Panc1 (cell line): Measurements from ENCODE around the gene EMB. TPM values are rescaled to one million over a fixed set of nuclear protein-coding genes. Genes with fewer than 3 reads are reported as not detected.
"Not testable (repeated sequence)": the region's sequence is repeated elsewhere in the genome, so short reads cannot be mapped to it uniquely, and the experiment has no call there.

Source experiments
- ATAC-seq: fragments of 200-7000 bp; cut with Tn5 transposase; 2 replicates; pipeline ENCODE4 v1.9.1; 2020; ENCODE audit warnings: mild to moderate bottlenecking, moderate library complexity
- BruUV-seq: library from RNA; stranded (reverse); fragments of 400-500 nt; replicated peaks from 2 replicates; lab custom pipeline; 2021; lab: Mats Ljungman, UMichigan
- CTCF ChIA-PET: fragments of 300-600 bp; sonication (Branson Sonifier 250); formaldehyde crosslinking; loops from one replicate; lab custom pipeline; 2022; ENCODE audit warnings: antibody characterized with exemption; lab: Charles Lee
- POLR2A ChIA-PET: fragments of 300-600 bp; sonication (Branson Sonifier 250); formaldehyde crosslinking; loops from one replicate; lab custom pipeline; 2022; ENCODE audit warnings: antibody characterized with exemption; lab: Charles Lee
- DNase-seq: peaks from one replicate; pipeline ENCODE4 v3.0.0-alpha.2; 2010; ENCODE audit warnings: low read depth, low spot score
- H3K27ac ChIP-seq: 2 replicates; pipeline ENCODE4 v1.5.1; 2011; ENCODE audit warnings: mild to moderate bottlenecking, low read length, inconsistent platforms
- H3K27me3 ChIP-seq: fragments of 200-500 bp; sonication (Bioruptor generic); 2 replicates; pipeline ENCODE4 v1.6.0; 2014; ENCODE audit warnings: low read length, inconsistent platforms; ENCODE audit not compliant: control insufficient read depth, insufficient read depth
- H3K36me3 ChIP-seq: fragments of 200-500 bp; sonication (Bioruptor generic); 2 replicates; pipeline ENCODE4 v1.5.1; 2014; ENCODE audit warnings: inconsistent platforms, mild to moderate bottlenecking, low read length, moderate library complexity; ENCODE audit not compliant: control insufficient read depth, insufficient read depth
- H3K4me1 ChIP-seq: 2 replicates; pipeline ENCODE4 v1.5.1; 2011; ENCODE audit warnings: inconsistent platforms, mild to moderate bottlenecking, low read length, moderate library complexity; ENCODE audit not compliant: control insufficient read depth, insufficient read depth
- H3K4me3 ChIP-seq, 2 experiments: 2 replicates each; pipeline ENCODE4 v1.5.1; 2011 to 2012; ENCODE audit warnings: low read depth in 2 of 2, low read length in 2 of 2, mild to moderate bottlenecking in 2 of 2, inconsistent platforms in 1 of 2, moderate library complexity in 1 of 2
- H3K9me3 ChIP-seq: fragments of 200-500 bp; sonication (Bioruptor generic); 2 replicates; pipeline ENCODE4 v1.5.1; 2014; ENCODE audit warnings: low read depth, mild to moderate bottlenecking, inconsistent platforms, low read length, moderate library complexity; ENCODE audit not compliant: control insufficient read depth, insufficient read depth
- CTCF ChIP-seq: fragments of 450-650 bp; IDR thresholded peaks from 2 replicates; pipeline ENCODE4 v1.5.1; 2017; ENCODE audit warnings: mild to moderate bottlenecking
- POLR2AphosphoS5 ChIP-seq: IDR thresholded peaks from 2 replicates; pipeline ENCODE4 v1.6.1; 2012; ENCODE audit warnings: mild to moderate bottlenecking, low read depth, low read length, moderate library complexity
- SIN3A ChIP-seq: IDR thresholded peaks from 2 replicates; pipeline ENCODE4 v1.6.1; 2012; ENCODE audit warnings: low read depth, mild to moderate bottlenecking, low read length, moderate library complexity, borderline replicate concordance; ENCODE audit not compliant: insufficient read depth
- TCF7L2 ChIP-seq: IDR thresholded peaks from 2 replicates; pipeline ENCODE4 v1.6.1; 2011; ENCODE audit warnings: mild to moderate bottlenecking, low read depth, low read length, inconsistent platforms
- in situ Hi-C: cut with HindIII; loops from 2 replicates; pipeline ENCODE4 v1.10.0; 2016; ENCODE audit warnings: low sequenced_read_pairs, low pct_unique_long_range_greater_than_20kb
- intact Hi-C: fragments of 100-400 bp; cut with micrococcal nuclease; formaldehyde crosslinking; loops from one replicate; pipeline ENCODE4 v1.10.0; 2022; ENCODE audit not compliant: unreplicated experiment
- total RNA-seq: library from RNA; stranded (reverse); gene quantifications from one replicate; pipeline ENCODE4 v1.2.1, GENCODE V29; 2021; ENCODE audit not compliant: unreplicated experiment
- TF ChIP-seq, protein P1 (sequence below), 2 experiments: IDR thresholded peaks; 2 replicates each; pipeline ENCODE4 v1.6.1; 2011 to 2012; ENCODE audit warnings: low read depth in 2 of 2, control low read depth in 1 of 2, low read length in 1 of 2, mild to moderate bottlenecking in 1 of 2, moderate library complexity in 1 of 2; ENCODE audit not compliant: insufficient read depth in 1 of 2

Gene EMB
- total RNA-seq, 1 experiment from 2014 or later: 65.9 TPM

- H3K27ac ChIP-seq: no peak overlapping the region
- H3K4me3 ChIP-seq: no peak overlapping the region
- POLR2A ChIA-PET: no interaction called here
- intact Hi-C loops (no loop called here), in situ Hi-C loops (no loop called here)
- H3K4me1 ChIP-seq: no peaks in the 10 kb centered on the region
- CTCF ChIA-PET: no interaction called here
- BruUV-seq: no TSS peak
- no peaks in the 10 kb centered on the region for H3K9me3 ChIP-seq
- DNase-seq (no peak), ATAC-seq (no peak; the same call in 1 of the 2 replicates)
- TF ChIP-seq, protein P1, sequence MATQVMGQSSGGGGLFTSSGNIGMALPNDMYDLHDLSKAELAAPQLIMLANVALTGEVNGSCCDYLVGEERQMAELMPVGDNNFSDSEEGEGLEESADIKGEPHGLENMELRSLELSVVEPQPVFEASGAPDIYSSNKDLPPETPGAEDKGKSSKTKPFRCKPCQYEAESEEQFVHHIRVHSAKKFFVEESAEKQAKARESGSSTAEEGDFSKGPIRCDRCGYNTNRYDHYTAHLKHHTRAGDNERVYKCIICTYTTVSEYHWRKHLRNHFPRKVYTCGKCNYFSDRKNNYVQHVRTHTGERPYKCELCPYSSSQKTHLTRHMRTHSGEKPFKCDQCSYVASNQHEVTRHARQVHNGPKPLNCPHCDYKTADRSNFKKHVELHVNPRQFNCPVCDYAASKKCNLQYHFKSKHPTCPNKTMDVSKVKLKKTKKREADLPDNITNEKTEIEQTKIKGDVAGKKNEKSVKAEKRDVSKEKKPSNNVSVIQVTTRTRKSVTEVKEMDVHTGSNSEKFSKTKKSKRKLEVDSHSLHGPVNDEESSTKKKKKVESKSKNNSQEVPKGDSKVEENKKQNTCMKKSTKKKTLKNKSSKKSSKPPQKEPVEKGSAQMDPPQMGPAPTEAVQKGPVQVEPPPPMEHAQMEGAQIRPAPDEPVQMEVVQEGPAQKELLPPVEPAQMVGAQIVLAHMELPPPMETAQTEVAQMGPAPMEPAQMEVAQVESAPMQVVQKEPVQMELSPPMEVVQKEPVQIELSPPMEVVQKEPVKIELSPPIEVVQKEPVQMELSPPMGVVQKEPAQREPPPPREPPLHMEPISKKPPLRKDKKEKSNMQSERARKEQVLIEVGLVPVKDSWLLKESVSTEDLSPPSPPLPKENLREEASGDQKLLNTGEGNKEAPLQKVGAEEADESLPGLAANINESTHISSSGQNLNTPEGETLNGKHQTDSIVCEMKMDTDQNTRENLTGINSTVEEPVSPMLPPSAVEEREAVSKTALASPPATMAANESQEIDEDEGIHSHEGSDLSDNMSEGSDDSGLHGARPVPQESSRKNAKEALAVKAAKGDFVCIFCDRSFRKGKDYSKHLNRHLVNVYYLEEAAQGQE (IDR thresholded peaks at IDR 0.05; ENCODE audit: insufficient read depth in 1 of 2, low read depth in 2 of 2, low read length in 1 of 2): no peak
- no peak for TF ChIP-seq SIN3A
- TF ChIP-seq TCF7L2: no peak
- TF ChIP-seq CTCF: no peak
- TF ChIP-seq POLR2AphosphoS5: no peak
- H3K36me3 ChIP-seq: no peaks in the 10 kb centered on the region
- H3K27me3 ChIP-seq: no peaks in the 10 kb centered on the region
Measured at GRCh38 chr5:50420343-50420935, 20.6 kb downstream of the EMB start.

DNA sequence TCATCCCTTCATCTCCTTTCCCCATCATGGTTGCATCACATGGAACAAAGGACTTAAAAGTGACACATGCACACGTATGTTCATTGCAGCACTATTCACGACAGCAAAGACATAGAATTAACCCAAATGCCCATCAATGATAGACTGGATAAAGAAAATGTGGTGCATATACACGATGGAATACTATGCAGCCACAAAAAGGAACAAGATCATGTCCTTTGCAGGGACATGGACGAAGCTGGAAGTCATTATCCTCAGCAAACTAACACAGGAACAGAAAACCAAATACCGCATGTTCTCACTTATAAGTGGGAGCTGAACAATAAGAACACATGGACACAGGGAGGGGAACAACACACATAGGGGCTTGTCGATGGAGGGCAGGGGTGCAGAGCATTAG lies 21.4 kb downstream of the EMB start:
- H3K4me1 ChIP-seq, CTCF ChIA-PET, H3K36me3 ChIP-seq, intact Hi-C loops, ATAC-seq, in situ Hi-C loops, BruUV-seq, H3K27me3 ChIP-seq, H3K27ac ChIP-seq, DNase-seq, POLR2A ChIA-PET, H3K9me3 ChIP-seq, H3K4me3 ChIP-seq: not testable (repeated sequence)

- H3K27me3 ChIP-seq, ATAC-seq, H3K36me3 ChIP-seq, H3K9me3 ChIP-seq, BruUV-seq, intact Hi-C loops, H3K4me1 ChIP-seq, POLR2A ChIA-PET, H3K4me3 ChIP-seq, DNase-seq, in situ Hi-C loops, H3K27ac ChIP-seq, CTCF ChIA-PET: not testable (repeated sequence)
Measured at GRCh38 chr5:50416637-50417036, 24.5 kb downstream of the EMB start.
